Activated CD4-positive, alpha-beta T cell treated with anti-CD3 and anti-CD28 coated beads, Interleukin-2, amount 50 U/mL, for 4 hours (primary cell): ENCODE results near the gene TNRC6B.
"Not testable (repeated sequence)": the region's sequence is repeated elsewhere in the genome, so short reads cannot be mapped to it uniquely, and the experiment has no call there.

Experiments
- DNase-seq, 2 experiments: peaks; one replicate each; pipeline ENCODE4 v3.0.0-alpha.2; 2020

TNRC6B gene

DNA sequence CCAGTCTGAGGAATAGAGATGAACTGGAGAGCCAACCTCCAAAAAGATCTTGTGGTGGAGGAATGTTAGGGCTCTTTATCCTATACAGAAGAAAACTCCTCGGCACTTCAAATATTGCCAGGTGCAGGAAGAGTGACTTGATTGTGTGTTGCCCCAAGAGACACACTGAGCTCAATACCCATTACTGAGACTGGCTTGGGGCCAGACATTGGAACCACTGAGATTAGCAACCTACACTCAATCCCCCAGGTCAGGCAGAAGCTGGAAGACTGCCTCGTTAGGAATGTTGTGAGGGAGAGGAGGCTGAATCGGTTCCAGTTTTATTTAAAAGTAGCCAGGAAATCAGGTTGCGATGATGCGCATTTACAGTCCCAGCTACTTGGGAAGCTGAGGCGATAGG, 190.3 kb downstream of the TNRC6B start:
- no peak for DNase-seq

DNA sequence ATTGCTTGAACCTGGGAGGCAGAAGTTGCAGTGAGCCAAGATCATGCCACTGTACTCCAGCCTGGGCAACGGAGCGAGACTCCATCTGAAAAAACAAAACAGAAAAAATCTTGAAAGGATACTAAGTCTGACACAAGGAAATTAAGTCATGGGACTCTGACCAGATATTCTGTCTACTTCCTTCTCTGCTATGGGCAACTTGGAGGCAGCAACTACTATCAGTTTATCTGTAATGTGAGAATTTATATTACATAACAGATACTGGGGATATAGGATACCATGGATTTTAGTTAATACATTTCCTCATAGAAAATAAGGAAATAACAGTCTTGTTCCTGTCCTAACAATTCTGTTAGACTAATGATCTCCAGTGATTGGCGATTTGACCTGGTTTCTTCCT, 191.1 kb downstream of the TNRC6B start:
- DNase-seq, result no peak

DNA sequence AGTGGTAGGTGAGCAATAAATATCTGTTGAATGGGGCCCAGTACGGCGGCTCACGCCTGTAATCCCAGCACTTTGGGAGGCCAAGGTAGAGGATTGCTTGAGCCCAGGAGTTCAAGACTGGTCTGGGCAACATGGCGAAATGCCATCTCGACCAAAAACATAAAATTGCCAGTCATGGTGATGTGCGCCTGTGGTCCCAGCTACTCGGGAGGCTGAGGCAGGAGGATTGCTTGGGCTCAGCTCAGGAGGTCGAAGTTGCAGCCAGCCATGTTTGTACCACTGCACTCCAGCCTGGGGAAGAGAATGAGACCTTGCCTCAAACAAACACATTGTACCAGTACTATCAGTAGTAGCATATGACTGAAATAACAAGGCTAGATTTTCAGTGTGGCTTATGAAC, 196.8 kb downstream of the TNRC6B start:
- no peak for DNase-seq

DNA sequence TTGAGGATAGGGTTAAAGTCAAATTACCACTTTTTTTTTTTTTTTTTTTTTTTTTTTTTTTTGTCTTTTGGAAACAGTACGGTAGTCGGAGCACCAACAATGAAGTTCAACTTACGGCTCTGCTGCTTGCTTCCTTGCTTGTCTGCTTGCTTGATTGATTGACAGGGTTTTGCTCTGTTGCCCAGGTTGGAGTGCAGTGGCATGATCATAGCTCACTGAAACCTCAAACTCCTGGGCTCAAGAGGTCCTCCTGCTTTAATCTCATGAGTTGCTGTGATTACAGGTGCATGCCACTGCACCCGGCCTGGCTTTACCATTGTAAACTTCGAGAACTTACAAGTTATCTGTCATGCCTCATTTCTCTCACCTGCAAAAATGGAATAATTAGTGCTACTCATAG, 198.4 kb downstream of the TNRC6B start:
- DNase-seq, result no peak

DNA sequence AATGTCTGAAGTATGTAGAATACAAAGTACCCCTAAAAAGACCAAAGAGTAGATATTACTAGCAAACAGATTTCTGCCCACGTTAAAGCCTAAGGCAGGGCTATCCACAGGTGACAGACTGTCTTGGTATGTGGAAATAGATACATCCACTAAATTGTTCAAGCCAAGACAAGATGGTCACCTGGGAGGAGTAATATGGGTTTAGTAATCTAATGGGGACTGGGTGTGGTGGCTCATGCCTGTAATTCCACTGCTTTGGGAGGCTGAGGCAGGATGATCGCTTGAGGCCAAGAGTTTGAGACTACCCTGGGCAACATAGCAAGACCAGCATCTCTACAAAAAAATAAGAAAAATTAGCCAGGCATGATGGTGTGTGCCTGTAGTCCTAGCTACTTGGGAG, 200.2 kb downstream of the TNRC6B start:
- DNase-seq, result no peak

DNA sequence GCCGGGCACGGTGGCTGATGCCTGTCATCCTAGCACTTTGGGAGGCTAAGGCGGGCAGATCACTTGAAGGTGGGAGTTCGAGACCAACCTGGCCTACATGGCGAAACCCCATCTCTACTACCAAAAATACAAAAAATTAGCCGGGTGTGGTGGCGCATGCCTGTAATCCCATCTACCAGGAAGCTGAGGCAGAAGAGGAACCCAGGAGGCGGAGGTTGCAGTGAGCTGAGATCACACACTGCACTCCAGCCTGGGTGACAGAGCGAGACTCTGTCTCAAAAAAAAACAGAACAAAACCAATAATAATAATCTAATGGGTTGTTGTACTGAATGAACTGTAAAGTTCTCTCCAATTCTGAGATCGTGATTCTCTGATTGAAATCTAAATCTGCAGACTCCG, 200.7 kb downstream of the TNRC6B start:
- not testable (repeated sequence) for DNase-seq

DNA sequence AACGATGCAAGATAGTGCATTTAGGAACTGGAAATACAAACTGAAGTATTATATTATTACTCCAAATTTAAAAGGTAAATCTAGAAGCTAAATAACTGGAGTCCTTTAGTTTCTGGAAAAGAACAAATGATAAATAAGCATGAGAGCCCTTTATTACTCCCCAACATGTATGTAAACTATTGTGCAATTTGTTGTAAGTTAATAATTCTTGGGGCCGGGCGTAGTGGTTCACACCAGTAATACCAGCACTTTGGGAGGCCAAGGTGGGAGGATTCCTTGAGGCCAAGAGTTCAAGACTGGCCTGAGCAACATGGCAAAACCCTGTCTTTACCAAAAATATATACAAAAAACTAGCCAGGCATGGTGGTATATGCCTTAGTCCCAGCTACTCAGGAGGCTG, 203.7 kb downstream of the TNRC6B start:
- no peak for DNase-seq

DNA sequence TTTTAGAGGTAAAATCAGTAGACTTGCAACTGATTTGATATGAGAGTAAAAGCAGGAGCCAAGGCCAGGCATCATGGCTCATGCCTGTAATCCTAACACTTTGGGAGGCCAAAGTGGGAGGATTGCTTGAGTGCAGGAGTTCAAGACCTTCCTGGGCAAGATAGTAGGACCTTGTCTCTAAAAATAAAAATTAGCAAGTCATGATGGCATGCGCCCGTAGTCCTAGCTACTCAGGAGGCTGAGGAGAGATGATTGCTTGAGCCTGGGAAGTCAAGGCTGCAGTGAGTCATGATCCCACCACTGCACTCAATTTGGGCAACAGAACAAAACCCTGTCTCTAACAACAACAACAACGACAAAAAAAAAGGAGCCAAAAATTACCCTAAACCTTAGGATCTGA, 206.2 kb downstream of the TNRC6B start:
- DNase-seq, result no peak

DNA sequence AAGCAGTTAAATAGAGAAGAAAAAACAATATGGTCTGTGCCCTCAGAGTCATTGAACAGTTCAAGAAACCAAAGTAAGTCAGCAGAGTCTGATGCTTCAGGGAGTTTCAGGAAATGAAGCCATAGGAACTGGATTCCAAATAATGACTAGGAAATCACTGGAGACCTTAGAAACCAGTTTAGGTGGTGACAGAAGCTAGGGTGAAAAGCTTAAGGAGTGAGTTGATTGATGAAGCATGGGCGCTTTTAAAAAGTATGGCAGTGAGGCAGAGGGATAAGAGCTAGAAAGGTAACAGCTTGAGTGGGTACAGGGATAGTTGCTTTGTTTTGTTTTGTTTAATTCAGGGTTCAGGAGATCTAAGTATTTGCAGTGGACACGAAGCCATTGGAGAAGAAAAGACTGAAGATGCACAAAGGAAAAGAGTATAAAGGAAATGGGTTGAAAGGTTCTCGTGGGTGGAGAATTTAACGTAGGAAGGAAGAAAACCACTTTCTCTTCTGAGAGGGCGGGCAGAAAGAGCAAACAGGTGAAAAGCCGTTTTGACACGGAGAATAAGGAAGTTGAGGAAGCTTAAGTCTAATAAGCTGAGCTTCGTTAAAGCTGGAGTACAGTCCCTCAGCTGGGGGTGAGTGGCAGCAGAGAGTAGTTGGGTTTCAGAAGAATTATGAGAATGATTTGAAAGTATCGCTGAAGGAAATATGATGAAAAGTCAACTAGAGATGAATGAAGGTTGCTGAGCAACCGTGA, 207.5 kb downstream of the TNRC6B start:
- DNase-seq, result no peak
